Tibial nerve (tissue), 4 donors: ENCODE measurements around the gene PRR5.

Source experiments
- CTCF ChIP-seq, 5 experiments: fragments of 200-600 bp in 3 of 5; fragments of 450-650 bp in 2 of 5; sonication (generic) in 3 of 5; IDR thresholded peaks; one replicate each; pipeline ENCODE4 v1.5.1; 2016 to 2019; ENCODE audit warnings: antibody characterized with exemption in 5 of 5, mild to moderate bottlenecking in 3 of 5, moderate library complexity in 2 of 5
- EP300 ChIP-seq, 2 donors: sonication (generic); formaldehyde crosslinking; IDR thresholded peaks; one replicate each; pipeline ENCODE4 v1.6.1; 2017; ENCODE audit warnings: antibody characterized with exemption in 2 of 2, mild to moderate bottlenecking in 1 of 2
- POLR2A ChIP-seq, 2 donors: fragments of 450-650 bp; IDR thresholded peaks; one replicate each; pipeline ENCODE4 v1.6.1; 2017; ENCODE audit warnings: antibody characterized with exemption in 2 of 2, mild to moderate bottlenecking in 2 of 2, moderate library complexity in 2 of 2

GRCh38 chr22:44678556-44679305 is 23.3 kb upstream of the PRR5 start:
- no peak for TF ChIP-seq CTCF (IDR thresholded peaks at IDR 0.05)
- no peak for TF ChIP-seq POLR2A (IDR thresholded peaks at IDR 0.05)
- TF ChIP-seq EP300 (IDR thresholded peaks at IDR 0.05): no peak
